ENCODE results near the gene INO80D.
A peak's percentile ranks its signal among the peaks of the same experiment; 100 is the strongest.
"Not testable (repeated sequence)": the region's sequence is repeated elsewhere in the genome, so short reads cannot be mapped to it uniquely, and the experiment has no call there.

The INO80D gene

DNA sequence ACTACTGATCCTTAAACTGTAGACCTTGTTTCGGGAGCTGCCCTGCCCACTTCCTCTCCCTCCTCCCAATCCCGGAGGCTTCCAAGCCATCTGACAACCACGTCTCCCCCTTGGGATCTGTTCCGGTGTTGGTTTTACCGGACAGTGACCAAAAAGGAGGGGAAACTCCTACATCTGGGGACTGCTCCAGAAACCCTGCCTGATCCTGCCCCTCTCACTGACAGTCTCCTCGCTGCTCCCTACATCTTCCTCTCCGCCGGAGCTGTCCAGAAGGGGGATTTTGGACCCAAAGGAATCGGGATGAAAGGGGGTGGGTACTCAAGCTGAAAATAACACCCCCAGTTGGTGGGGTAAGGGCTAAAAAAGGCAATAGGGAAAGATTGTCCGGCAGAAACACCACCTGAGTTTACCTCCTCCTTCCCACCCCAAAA lies 1.5 kb downstream of the INO80D start:
- peak; percentile 68 for DNase-seq (ENCODE audit: low spot score)
- no peak for TF ChIP-seq CTCF (conservative IDR thresholded peaks at IDR 0.05; ENCODE audit: low read depth)
- CTCF ChIA-PET, result interaction anchor here (0.7 kb wide), 1 partner anchor 31 kb away, joined by 3 read pairs; no protein-coding TSS in a partner anchor
- peak overlapping the region; percentile 98 for H3K27ac ChIP-seq
- POLR2A ChIA-PET (ENCODE audit: low non-redundant PET), result interaction anchor here (0.7 kb wide), 1 partner anchor 86 kb away, joined by 3 read pairs; no protein-coding TSS in a partner anchor

DNA sequence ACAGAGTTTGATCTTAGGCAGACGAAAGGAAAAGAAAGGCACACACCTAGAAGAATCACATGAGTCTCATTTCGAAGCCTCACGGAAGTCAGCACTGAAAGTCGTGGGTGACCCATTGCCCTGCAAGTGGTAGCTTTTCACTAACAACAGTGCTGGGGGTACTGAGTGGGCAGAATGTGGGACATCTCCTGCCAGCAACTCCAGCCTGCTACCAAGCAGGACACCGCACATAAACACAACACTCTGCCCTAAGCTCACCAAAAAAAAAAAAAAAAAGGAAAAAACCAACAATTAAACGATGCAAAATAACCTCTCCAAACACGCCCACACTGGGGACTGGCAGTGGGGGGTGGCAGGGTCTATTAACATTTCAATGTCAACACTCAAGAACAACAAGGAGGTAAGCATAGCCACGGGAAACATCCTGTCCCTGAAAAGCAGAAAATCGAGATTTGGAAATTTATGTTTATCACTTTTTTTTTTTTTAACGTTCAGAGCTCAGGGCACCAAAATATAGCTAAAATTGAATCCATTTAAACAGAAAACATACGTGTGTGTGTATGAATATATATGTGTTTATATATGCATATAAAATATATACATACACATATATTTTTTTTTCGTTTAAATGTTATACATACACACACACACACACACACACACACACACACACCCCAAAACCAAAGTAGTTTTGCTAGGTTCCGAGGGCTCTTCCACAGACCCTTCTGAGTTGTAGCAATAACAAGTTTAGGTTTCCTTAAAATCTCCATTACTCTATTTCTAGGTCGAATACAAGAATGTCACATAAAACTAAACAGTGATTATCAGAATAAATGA lies 2.2 kb downstream of the INO80D start:
- no peak for TF ChIP-seq CTCF (conservative IDR thresholded peaks at IDR 0.05; ENCODE audit: low read depth)
- POLR2A ChIA-PET (ENCODE audit: low non-redundant PET), result interaction anchor here (0.7 to 0.9 kb wide), 2 partner anchors 19 to 85 kb away, joined by 3 to 4 read pairs; no protein-coding TSS in a partner anchor
- CTCF ChIA-PET, result interaction anchor here (0.7 kb wide), 1 partner anchor 31 kb away, joined by 3 read pairs; no protein-coding TSS in a partner anchor
- DNase-seq (ENCODE audit: low spot score), result no peak
- peak overlapping the region; percentile 98 for H3K27ac ChIP-seq

DNA sequence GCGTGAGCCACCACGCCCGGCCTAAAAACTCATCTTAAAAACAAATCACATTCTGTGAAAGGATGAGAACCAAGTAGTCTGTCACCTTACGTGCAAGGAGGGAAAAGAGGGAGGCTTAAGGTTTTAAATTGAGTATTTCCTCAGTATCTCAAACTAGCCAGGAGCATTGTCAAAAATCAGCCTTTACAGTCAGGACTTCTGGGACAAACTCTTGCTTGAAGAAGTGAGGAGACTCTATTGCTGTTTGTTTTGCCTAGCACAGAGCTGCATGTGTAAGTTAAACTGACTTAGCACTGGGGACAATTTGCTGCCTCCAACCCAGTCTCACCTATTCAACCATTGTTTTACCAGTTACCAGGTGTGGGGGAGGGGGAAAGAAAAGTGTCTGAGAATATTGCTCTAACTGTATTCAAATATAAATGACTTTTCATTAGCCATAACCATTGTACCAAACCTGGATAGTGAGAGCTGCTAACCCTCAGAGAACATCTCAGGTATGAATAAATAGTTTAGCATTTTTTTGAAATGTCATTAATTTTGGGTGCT lies 3.6 kb downstream of the INO80D start:
- no peak for DNase-seq (ENCODE audit: low spot score)
- CTCF ChIA-PET, result no interaction called here
- H3K27ac ChIP-seq, result no peak overlapping the region
- no peak for TF ChIP-seq CTCF (conservative IDR thresholded peaks at IDR 0.05; ENCODE audit: low read depth)
- POLR2A ChIA-PET (ENCODE audit: low non-redundant PET), result no interaction called here

GRCh38 chr2:206080927-206081326 lies 5.0 kb downstream of the INO80D start:
- no peak overlapping the region for H3K27ac ChIP-seq
- POLR2A ChIA-PET (ENCODE audit: low non-redundant PET), result no interaction called here
- CTCF ChIA-PET, result no interaction called here
- DNase-seq (ENCODE audit: low spot score), result no peak
- no peak for TF ChIP-seq CTCF (conservative IDR thresholded peaks at IDR 0.05; ENCODE audit: low read depth)

GRCh38 chr2:206079699-206080465 lies 6.1 kb downstream of the INO80D start:
- CTCF ChIA-PET, result no interaction called here
- POLR2A ChIA-PET (ENCODE audit: low non-redundant PET), result no interaction called here
- TF ChIP-seq CTCF (conservative IDR thresholded peaks at IDR 0.05; ENCODE audit: low read depth), result no peak
- no peak overlapping the region for H3K27ac ChIP-seq
- DNase-seq (ENCODE audit: low spot score), result no peak

GRCh38 chr2:206077879-206078278 lies 8.1 kb downstream of the INO80D start:
- POLR2A ChIA-PET (ENCODE audit: low non-redundant PET); H3K27ac ChIP-seq; CTCF ChIA-PET; DNase-seq (ENCODE audit: low spot score): not testable (repeated sequence)

Data from RWPE1 (cell line).